H9 (cell line): Measurements from ENCODE around the gene TMOD3. TPM values are rescaled to one million over a fixed set of nuclear protein-coding genes. Genes with fewer than 3 reads are reported as not detected.

Experiments used
- DNase-seq: peaks from one replicate; pipeline ENCODE4 v3.0.0-alpha.2; 2017
- H2AFZ ChIP-seq: one replicate; pipeline ENCODE4 v1.6.1; 2013; ENCODE audit warnings: mild to moderate bottlenecking, low read length, control low read depth, moderate library complexity
- H2AK5ac ChIP-seq: 2 replicates; pipeline ENCODE4 v1.6.1; 2013; ENCODE audit warnings: low read length, control low read depth, mixed read lengths; ENCODE audit not compliant: insufficient read length
- H2BK120ac ChIP-seq: one replicate; pipeline ENCODE4 v1.6.1; 2013; ENCODE audit warnings: low read depth, mild to moderate bottlenecking, low read length, control low read depth, inconsistent platforms; ENCODE audit not compliant: poor library complexity, severe bottlenecking
- H2BK12ac ChIP-seq: 2 replicates; pipeline ENCODE4 v1.6.1; 2013; ENCODE audit warnings: low read length, control low read depth, mixed read lengths, low read depth; ENCODE audit not compliant: insufficient read length
- H2BK15ac ChIP-seq: 2 replicates; pipeline ENCODE4 v1.6.1; 2013; ENCODE audit warnings: low read depth, low read length, control low read depth
- H2BK20ac ChIP-seq: one replicate; pipeline ENCODE4 v1.6.1; 2013; ENCODE audit warnings: low read depth, mild to moderate bottlenecking, low read length, control low read depth, inconsistent platforms; ENCODE audit not compliant: poor library complexity, severe bottlenecking
- H2BK5ac ChIP-seq: 2 replicates; pipeline ENCODE4 v1.6.1; 2013; ENCODE audit warnings: low read length, control low read depth, mixed read lengths; ENCODE audit not compliant: insufficient read length
- H3K14ac ChIP-seq: 2 replicates; pipeline ENCODE4 v1.6.1; 2013; ENCODE audit warnings: low read length, control low read depth; ENCODE audit not compliant: insufficient read depth
- H3K18ac ChIP-seq: 2 replicates; pipeline ENCODE4 v1.6.1; 2013; ENCODE audit warnings: low read depth, mild to moderate bottlenecking, mixed read lengths, low read length, control low read depth; ENCODE audit not compliant: insufficient read length
- H3K23ac ChIP-seq: 2 replicates; pipeline ENCODE4 v1.6.1; 2013; ENCODE audit warnings: low read length, control low read depth, mixed read lengths, low read depth; ENCODE audit not compliant: insufficient read length
- H3K23me2 ChIP-seq: 2 replicates; pipeline ENCODE4 v1.6.1; 2013; ENCODE audit warnings: low read depth, mild to moderate bottlenecking, mixed read lengths, low read length, control low read depth; ENCODE audit not compliant: insufficient read length, poor library complexity, severe bottlenecking
- H3K27ac ChIP-seq: 2 replicates; pipeline ENCODE4 v1.5.1; 2013; ENCODE audit warnings: low read length, control low read depth, mixed read lengths, low read depth; ENCODE audit not compliant: insufficient read length
- H3K27me3 ChIP-seq: 2 replicates; pipeline ENCODE4 v1.6.1; 2013; ENCODE audit warnings: low read length, control low read depth, inconsistent platforms; ENCODE audit not compliant: insufficient read depth
- H3K4ac ChIP-seq: 2 replicates; pipeline ENCODE4 v1.6.1; 2013; ENCODE audit warnings: low read depth, mild to moderate bottlenecking, control low read depth, inconsistent platforms, low read length, moderate library complexity
- H3K4me1 ChIP-seq: 2 replicates; pipeline ENCODE4 v1.6.1; 2013; ENCODE audit warnings: low read length, control low read depth, inconsistent platforms; ENCODE audit not compliant: insufficient read depth
- H3K4me2 ChIP-seq: 2 replicates; pipeline ENCODE4 v1.6.1; 2013; ENCODE audit warnings: low read length, control low read depth, mixed read lengths; ENCODE audit not compliant: insufficient read length, insufficient read depth
- H3K56ac ChIP-seq: 2 replicates; pipeline ENCODE4 v1.6.1; 2013; ENCODE audit warnings: low read depth, mild to moderate bottlenecking, mixed read lengths, low read length, control low read depth; ENCODE audit not compliant: insufficient read length
- H3K79me1 ChIP-seq: 2 replicates; pipeline ENCODE4 v1.6.1; 2013; ENCODE audit warnings: low read depth, mild to moderate bottlenecking, moderate library complexity, low read length, control low read depth, inconsistent platforms; ENCODE audit not compliant: insufficient read depth, poor library complexity, severe bottlenecking
- H3K79me2 ChIP-seq: 2 replicates; pipeline ENCODE4 v1.6.1; 2013; ENCODE audit warnings: low read length, control low read depth, inconsistent platforms; ENCODE audit not compliant: insufficient read depth
- H3K9ac ChIP-seq: 2 replicates; pipeline ENCODE4 v1.6.1; 2013; ENCODE audit warnings: low read length, control low read depth, mixed read lengths; ENCODE audit not compliant: insufficient read length; ENCODE audit errors: extremely low read depth
- H3K9me3 ChIP-seq: one replicate; pipeline ENCODE4 v1.6.1; 2013; ENCODE audit warnings: low read depth, low read length, inconsistent platforms; ENCODE audit not compliant: control insufficient read depth
- H3T11ph ChIP-seq: one replicate; pipeline ENCODE4 v1.6.1; 2013; ENCODE audit warnings: mild to moderate bottlenecking, low read length, control low read depth, inconsistent platforms
- H4K20me1 ChIP-seq: one replicate; pipeline ENCODE4 v1.6.1; 2013; ENCODE audit not compliant: control insufficient read depth, insufficient read length, insufficient read depth
- H4K5ac ChIP-seq: 2 replicates; pipeline ENCODE4 v1.6.1; 2013; ENCODE audit warnings: low read depth, mild to moderate bottlenecking, mixed read lengths, low read length, control low read depth; ENCODE audit not compliant: insufficient read length
- H4K8ac ChIP-seq: replicated peaks from 2 replicates; pipeline ENCODE4 v1.6.1; 2013; ENCODE audit warnings: low read length, control low read depth, mixed read lengths, low read depth; ENCODE audit not compliant: insufficient read length
- H4K91ac ChIP-seq: 2 replicates; pipeline ENCODE4 v1.6.1; 2013; ENCODE audit warnings: low read depth, mild to moderate bottlenecking, moderate library complexity, mixed read lengths, low read length, control low read depth; ENCODE audit not compliant: insufficient read length
- H3K27ac Mint-ChIP-seq, 3 experiments: 2 replicates in 2 of 3; 3 replicates in 1 of 3; pipeline ENCODE4 v1.8.0; 2020 to 2021; ENCODE audit warnings: mixed read lengths in 3 of 3, mild to moderate bottlenecking in 1 of 3, moderate library complexity in 1 of 3
- H3K27me3 Mint-ChIP-seq: 2 replicates; pipeline ENCODE4 v1.8.0; 2021; ENCODE audit warnings: low read depth, mild to moderate bottlenecking, moderate library complexity, mixed read lengths
- H3K36me3 Mint-ChIP-seq, 3 experiments: 2 replicates in 2 of 3; 3 replicates in 1 of 3; pipeline ENCODE4 v1.8.0; 2020 to 2021; ENCODE audit warnings: low read depth in 3 of 3, mixed read lengths in 3 of 3; ENCODE audit not compliant: insufficient read depth in 1 of 3
- H3K4me1 Mint-ChIP-seq, 2 experiments: 2 replicates each; pipeline ENCODE4 v1.8.0; 2020; ENCODE audit warnings: mixed read lengths in 2 of 2
- H3K4me3 Mint-ChIP-seq, 2 experiments: 2 replicates in 1 of 2; 3 replicates in 1 of 2; pipeline ENCODE4 v1.8.0; 2020 to 2021; ENCODE audit warnings: mild to moderate bottlenecking in 2 of 2, mixed read lengths in 2 of 2, moderate library complexity in 1 of 2
- H3K9me3 Mint-ChIP-seq, 2 experiments: 2 replicates in 1 of 2; 3 replicates in 1 of 2; pipeline ENCODE4 v1.8.0; 2020; ENCODE audit warnings: mild to moderate bottlenecking in 2 of 2, mixed read lengths in 2 of 2, moderate library complexity in 1 of 2
- CTCF ChIP-seq: fragments of 200-600 bp; sonication (generic); conservative IDR thresholded peaks from 3 replicates; pipeline ENCODE4 v1.8.0; 2021; ENCODE audit warnings: antibody characterized with exemption, mild to moderate bottlenecking
- WGBS: extraction: QIAGEN DNeasy Blood & Tissue Kit; methylation state at CpG from one replicate; pipeline ENCODE4 v1.1.7; 2013; ENCODE audit warnings: missing lambda C conversion rate, low lambda C conversion rate, mixed read lengths; ENCODE audit not compliant: insufficient read length; ENCODE audit errors: extremely low coverage; 5-methylcytosine and 5-hydroxymethylcytosine counted together
- total RNA-seq: library from RNA; stranded (reverse); gene quantifications from 2 replicates; pipeline ENCODE4 v1.2.1, GENCODE V29; 2021

Gene TMOD3
- total RNA-seq, 1 experiment from 2014 or later = 24.7 TPM

GRCh38 chr15:51947124-51947523, 117.7 kb downstream of the TMOD3 start:
- H3K9me3 Mint-ChIP-seq = no peaks in the 10 kb centered on the region
- Histone ChIP-seq H4K91ac (no peak overlapping the region), H2BK120ac (no peak overlapping the region), H3T11ph (no peak overlapping the region), H4K8ac (no peak overlapping the region), H4K5ac (no peak overlapping the region), H2AFZ (no peak overlapping the region), H2BK20ac (no peak overlapping the region), H3K23me2 (no peaks in the 10 kb centered on the region), H3K79me2 (no peaks in the 10 kb centered on the region), H3K4ac (no peak overlapping the region), H2BK15ac (no peak overlapping the region), H3K4me1 (no peaks in the 10 kb centered on the region), H3K27me3 (no peaks in the 10 kb centered on the region), H3K14ac (no peak overlapping the region), H2AK5ac (no peak overlapping the region), H3K23ac (no peak overlapping the region), H3K27ac (no peak overlapping the region), H4K20me1 (no peaks in the 10 kb centered on the region), H3K9me3 (no peaks in the 10 kb centered on the region), H3K56ac (no peak overlapping the region), H3K79me1 (no peaks in the 10 kb centered on the region), H3K18ac (no peak overlapping the region), H3K9ac (no peak overlapping the region), H3K4me2 (no peak overlapping the region), H2BK12ac (no peak overlapping the region), H2BK5ac (no peak overlapping the region)
- no CpG with 5 or more reads among the region's 2 CpGs for WGBS
- no peaks in the 10 kb centered on the region for H3K27me3 Mint-ChIP-seq
- peaks cover 33 to 82% (median 68%) of the 10 kb centered on the region in 3 experiments; a peak in 6 of 7 replicates for H3K36me3 Mint-ChIP-seq
- H3K27ac Mint-ChIP-seq = no peak overlapping the region
- 0 out of 4 replicates have a peak, but pooled peaks cover 0 to 2% of the 10 kb centered on the region in 2 experiments for H3K4me1 Mint-ChIP-seq
- no peak for DNase-seq
- H3K4me3 Mint-ChIP-seq = no peak overlapping the region
- no peak for TF ChIP-seq CTCF
